T47D (cell line): ENCODE results near the gene RPS26.
"Not testable (repeated sequence)": the region's sequence is repeated elsewhere in the genome, so short reads cannot be mapped to it uniquely, and the experiment has no call there.

ENCODE experiments used
- DNase-seq, 2 experiments: peaks; one replicate each; pipeline versions ENCODE4 v3.0.0 to v3.0.0-alpha.2; 2011 to 2012; ENCODE audit warnings: low read depth in 1 of 2, low spot score in 1 of 2
- JUND ChIP-seq: IDR thresholded peaks from 2 replicates; pipeline ENCODE4 v1.6.1; 2012; ENCODE audit warnings: low read depth
- in situ Hi-C: cut with HindIII; loops from 2 replicates; pipeline ENCODE4 v1.10.0; 2016; ENCODE audit warnings: low sequenced_read_pairs, low pct_unique_long_range_greater_than_20kb

Gene RPS26

DNA sequence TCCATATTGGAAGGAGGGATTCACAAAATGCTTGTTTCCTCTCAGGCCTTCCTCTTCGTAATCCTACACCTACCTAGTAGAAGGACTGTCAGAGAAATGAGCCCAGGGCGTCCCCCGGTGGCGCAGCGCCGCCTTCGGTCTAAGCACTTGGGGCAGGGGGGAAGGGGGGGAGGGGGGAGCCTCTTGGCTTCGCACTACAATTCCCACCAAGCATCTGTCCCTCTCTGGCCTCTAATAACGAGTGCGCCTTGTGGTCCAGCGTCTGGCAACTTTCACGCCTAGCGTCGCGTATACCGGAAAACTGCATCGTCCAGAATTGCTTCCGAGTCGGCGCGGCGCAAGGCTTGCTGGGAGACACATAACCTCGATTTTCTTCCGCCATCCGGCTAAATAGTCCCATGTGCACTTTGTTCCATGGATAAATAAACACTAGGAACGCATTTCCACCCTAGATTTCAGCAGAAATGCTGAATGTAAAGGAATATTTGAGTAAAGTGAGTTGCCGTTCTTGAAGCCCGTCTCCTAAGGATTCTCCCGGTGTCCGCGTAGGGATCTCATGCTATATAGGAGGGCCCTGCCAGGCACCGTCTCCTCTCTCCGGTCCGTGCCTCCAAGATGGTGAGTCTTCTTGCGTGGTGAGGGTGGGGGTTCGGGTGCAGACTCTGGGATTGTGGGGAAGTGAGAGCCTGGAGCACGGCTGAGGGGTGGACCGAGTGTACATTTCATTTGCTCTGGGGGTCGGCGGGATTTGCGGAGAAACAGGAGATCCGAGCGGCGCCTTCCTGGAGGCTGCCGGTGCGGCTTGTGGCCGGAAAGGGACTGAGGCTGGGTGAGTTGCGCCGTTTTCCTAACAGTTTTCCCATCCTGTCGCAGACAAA lies at the start of gene RPS26:
TSS of gene RPS26 (plus strand) at position 367 of the 878 bp plus-strand sequence. CDS start at position 616, 249 bp downstream.
- DNase-seq: peak; percentile 69 to 100
- in situ Hi-C loops: no loop called here
- peak; percentile 57; the same call in 1 of the 2 replicates for TF ChIP-seq JUND

DNA sequence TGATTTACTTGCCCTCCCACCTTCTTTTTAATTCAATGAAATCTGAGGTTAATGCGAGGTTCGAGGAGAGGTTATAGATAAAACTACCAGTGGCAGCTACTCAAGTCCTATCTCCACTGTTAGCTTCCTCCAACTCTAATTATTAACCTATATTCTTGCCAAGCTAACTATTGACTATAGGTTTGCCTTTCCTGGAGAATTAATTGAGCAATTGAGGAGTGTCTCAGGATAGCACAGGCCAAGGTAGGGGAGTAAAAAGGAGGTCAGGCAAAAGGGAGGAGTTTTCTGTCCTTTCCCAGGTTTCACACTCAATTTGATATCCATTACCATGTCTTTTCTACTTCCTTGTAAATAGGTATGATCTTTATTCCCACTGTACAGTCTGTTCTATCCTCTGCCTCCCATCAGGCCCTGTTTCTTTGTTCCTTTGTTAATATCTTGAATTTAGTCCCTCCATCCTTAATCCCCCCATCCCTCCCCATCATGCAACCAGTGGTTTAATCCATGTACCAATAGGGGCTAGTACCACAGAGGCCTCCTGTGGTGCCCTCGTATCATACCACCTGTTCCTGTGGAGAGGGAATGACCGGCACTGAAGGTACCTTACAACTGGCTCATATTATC lies 48.4 kb upstream of the RPS26 start:
- DNase-seq: no peak
- TF ChIP-seq JUND: no peak
- in situ Hi-C loops: no loop called here

DNA sequence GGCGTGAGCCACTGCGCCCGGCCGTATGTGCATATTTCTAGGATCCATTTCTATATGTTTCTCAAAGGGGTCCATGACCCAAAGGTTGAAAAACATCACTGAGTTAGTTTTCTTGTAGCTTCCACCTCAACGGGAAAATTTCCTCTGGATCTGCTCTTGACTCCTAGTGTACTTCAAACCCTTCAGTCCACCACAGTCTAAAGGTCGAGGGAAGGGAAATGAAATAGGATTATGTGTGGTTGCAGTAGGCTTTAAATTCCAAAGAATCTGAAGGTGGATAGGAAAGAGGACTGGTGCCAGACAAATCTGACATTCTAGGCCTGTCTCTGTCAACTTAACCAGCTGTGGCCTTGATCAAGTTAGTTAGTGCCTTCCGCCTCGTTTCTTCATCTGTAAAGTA lies 46.4 kb upstream of the RPS26 start:
- in situ Hi-C loops: no loop called here
- DNase-seq: no peak
- TF ChIP-seq JUND: no peak

GRCh38 chr12:55996201-55996714 lies 45.5 kb upstream of the RPS26 start:
- in situ Hi-C loops: no loop called here
- no peak for TF ChIP-seq JUND
- DNase-seq: peak; percentile 34 to 84

GRCh38 chr12:55996715-55997534 lies 44.8 kb upstream of the RPS26 start, which contains the start of gene SUOX:
SUOX (plus strand) TSS chr12:55997276; CDS start chr12:56002222, 4,946 bp downstream.
- no peak for TF ChIP-seq JUND
- peak; percentile 99 for DNase-seq
- in situ Hi-C loops: no loop called here

DNA sequence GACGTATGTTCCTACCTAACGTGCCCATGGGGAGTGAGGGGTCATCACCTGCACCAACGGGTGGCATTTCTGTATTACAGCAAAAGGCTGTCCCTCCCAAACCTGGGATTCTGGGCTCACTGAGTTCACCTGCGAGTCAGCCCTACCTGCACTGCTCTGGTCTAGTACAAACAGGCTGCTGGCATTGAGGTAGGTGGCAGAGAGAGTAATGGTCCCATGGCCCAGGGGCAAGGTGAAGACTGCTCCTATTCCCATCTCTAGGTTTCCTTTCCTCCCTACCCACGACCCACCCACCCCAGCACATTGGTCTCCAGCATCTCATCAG lies 44.2 kb upstream of the RPS26 start:
- peak in 1 of 2 experiments; percentile 46 for DNase-seq
- no peak for TF ChIP-seq JUND
- in situ Hi-C loops: no loop called here

- in situ Hi-C loops, DNase-seq: not testable (repeated sequence)
Measured at GRCh38 chr12:55999522-55999921, 42.2 kb upstream of the RPS26 start.

GRCh38 chr12:55999999-56000540 lies 41.6 kb upstream of the RPS26 start:
- DNase-seq, in situ Hi-C loops: not testable (repeated sequence)

DNA sequence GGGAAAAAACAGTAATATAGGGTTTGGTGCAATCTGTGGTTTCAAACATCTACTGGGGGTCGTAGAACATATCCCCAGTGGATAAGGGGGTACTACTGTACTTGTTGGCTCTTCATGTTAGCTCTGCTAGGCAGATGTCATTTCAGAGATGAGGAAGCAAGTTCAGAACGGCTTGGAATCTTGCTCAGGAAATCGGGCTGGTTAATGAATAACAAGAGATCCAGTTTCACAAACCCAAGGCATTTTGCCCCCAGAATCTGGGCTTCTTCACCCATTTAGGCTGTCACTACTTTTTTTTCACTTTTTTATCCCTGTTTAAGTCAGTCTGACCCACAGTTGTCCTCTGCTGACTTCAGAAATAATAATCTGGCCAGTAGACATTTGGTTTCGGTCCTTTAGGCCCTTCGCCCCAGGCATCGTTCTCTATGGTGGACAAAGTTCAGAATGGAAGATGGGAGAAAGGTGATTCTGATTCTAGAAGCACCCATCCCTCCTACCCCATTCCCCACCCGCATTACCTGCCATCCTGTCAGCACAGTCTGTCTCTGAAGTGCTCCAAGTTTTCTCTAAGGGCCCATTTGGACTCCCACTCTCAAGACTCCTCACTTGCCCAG lies 40.1 kb upstream of the RPS26 start:
- no peak for TF ChIP-seq JUND
- in situ Hi-C loops: no loop called here
- DNase-seq: no peak

- DNase-seq, in situ Hi-C loops: not testable (repeated sequence)
Measured at GRCh38 chr12:56003376-56003775, 38.3 kb upstream of the RPS26 start.

- in situ Hi-C loops: no loop called here
- DNase-seq: no peak
- no peak for TF ChIP-seq JUND
Measured at GRCh38 chr12:56004211-56004610, 37.5 kb upstream of the RPS26 start.
